NCI-H446 treated with DMSO at 0.1 percent for 48 hours (cell line): Measurements from ENCODE around the gene CDK3.
"Not testable (repeated sequence)": the region's sequence is repeated elsewhere in the genome, so short reads cannot be mapped to it uniquely, and the experiment has no call there.

Experiments used
- DNase-seq: peaks from one replicate; lab custom pipeline; 2025; lab: John Stamatoyannopoulos, UW

Gene CDK3

GRCh38 chr17:76000755-76001521 is at the start of gene CDK3:
TSS of gene CDK3 (plus strand) at chr17:76000855. CDS start at chr17:76001426, 571 bp downstream.
- DNase-seq = no peak

- no peak for DNase-seq
These were observed 49.6 kb upstream of the CDK3 start for GRCh38 chr17:75950855-75951554.

- no peak for DNase-seq
These were observed 41.4 kb upstream of the CDK3 start for GRCh38 chr17:75959051-75959838.

GRCh38 chr17:75959839-75960511 is 40.7 kb upstream of the CDK3 start:
- no peak for DNase-seq

GRCh38 chr17:75965468-75965867 is 35.2 kb upstream of the CDK3 start:
- DNase-seq = no peak

- not testable (repeated sequence) for DNase-seq
These were observed 31.6 kb upstream of the CDK3 start for GRCh38 chr17:75969044-75969443.

- DNase-seq = no peak
These were observed 30.6 kb upstream of the CDK3 start for GRCh38 chr17:75970011-75970523.

- no peak for DNase-seq
These were observed 30.0 kb upstream of the CDK3 start for GRCh38 chr17:75970626-75971025.

- not testable (repeated sequence) for DNase-seq
These were observed 25.5 kb upstream of the CDK3 start for GRCh38 chr17:75975187-75975586.

- DNase-seq = no peak
These were observed 24.9 kb upstream of the CDK3 start for GRCh38 chr17:75975757-75976174.

- DNase-seq = no peak
These were observed 24.3 kb upstream of the CDK3 start for GRCh38 chr17:75976175-75976848.

- peak; percentile 95 for DNase-seq
These were observed 21.5 kb upstream of the CDK3 start, which contains the start of the genes ACOX1 and TEN1 for GRCh38 chr17:75978938-75979704. TSS of gene ACOX1 (minus strand) at chr17:75979166. CDS start at chr17:75979073, 93 bp downstream. TSS of gene TEN1 (plus strand) at chr17:75979240. CDS start at chr17:75986193, 6,953 bp downstream.

GRCh38 chr17:75979705-75980187 is 20.9 kb upstream of the CDK3 start:
- no peak for DNase-seq

GRCh38 chr17:75980188-75981018 is 20.3 kb upstream of the CDK3 start:
- no peak for DNase-seq

GRCh38 chr17:75981019-75981615 is 19.5 kb upstream of the CDK3 start:
- no peak for DNase-seq

- DNase-seq = no peak
These were observed 17.0 kb upstream of the CDK3 start for GRCh38 chr17:75983501-75984181.

- no peak for DNase-seq
These were observed 14.7 kb upstream of the CDK3 start for GRCh38 chr17:75985986-75986385.

- DNase-seq = no peak
These were observed 13.6 kb upstream of the CDK3 start for GRCh38 chr17:75987041-75987440.
